ENCODE data around the gene WDR26.

The WDR26 gene

GRCh38 chr1:224448453-224449017, 13.9 kb upstream of the WDR26 start:
- no peak overlapping the region for H3K4me3 ChIP-seq (ENCODE audit: low read length)
- TF ChIP-seq CTCF (conservative IDR thresholded peaks at IDR 0.05; ENCODE audit: low read depth, low read length): no peak
- DNase-seq (ENCODE audit: low read depth): no peak

- no peak for DNase-seq (ENCODE audit: low read depth)
- no peak overlapping the region for H3K4me3 ChIP-seq (ENCODE audit: low read length)
- no peak for TF ChIP-seq CTCF (conservative IDR thresholded peaks at IDR 0.05; ENCODE audit: low read depth, low read length)
Measured at GRCh38 chr1:224447971-224448370, 13.4 kb upstream of the WDR26 start.

- H3K4me3 ChIP-seq (ENCODE audit: low read length): no peak overlapping the region
- DNase-seq (ENCODE audit: low read depth): no peak
- TF ChIP-seq CTCF (conservative IDR thresholded peaks at IDR 0.05; ENCODE audit: low read depth, low read length): no peak
Measured at GRCh38 chr1:224447251-224447650, 12.7 kb upstream of the WDR26 start.

- no peak overlapping the region for H3K4me3 ChIP-seq (ENCODE audit: low read length)
- no peak for DNase-seq (ENCODE audit: low read depth)
- TF ChIP-seq CTCF (conservative IDR thresholded peaks at IDR 0.05; ENCODE audit: low read depth, low read length): no peak
Measured at GRCh38 chr1:224438989-224439388, 4.4 kb upstream of the WDR26 start.

- no peak for TF ChIP-seq CTCF (conservative IDR thresholded peaks at IDR 0.05; ENCODE audit: low read depth, low read length)
- no peak for DNase-seq (ENCODE audit: low read depth)
- no peak overlapping the region for H3K4me3 ChIP-seq (ENCODE audit: low read length)
Measured at GRCh38 chr1:224435999-224436398, 1.4 kb upstream of the WDR26 start.

- H3K4me3 ChIP-seq (ENCODE audit: low read length): peak overlapping the region; percentile 84
- DNase-seq (ENCODE audit: low read depth): no peak
- no peak for TF ChIP-seq CTCF (conservative IDR thresholded peaks at IDR 0.05; ENCODE audit: low read depth, low read length)
Measured at GRCh38 chr1:224435318-224435763, 744 bp upstream of the WDR26 start.

Data from retinal pigment epithelial cell (primary cell).